Activated T-cell treated with anti-CD3 and anti-CD28 coated beads, Interleukin-2, amount 50 U/mL, for 72 hours (primary cell): ENCODE data around the gene EIF4EBP2. TPM values are rescaled to one million over a fixed set of nuclear protein-coding genes. Genes with fewer than 3 reads are reported as not detected.

Source experiments
- ATAC-seq, 2 donors: fragments of 150-1000 bp; cut with Tn5 transposase; replicated peaks in 1 of 2; 2 replicates each; pipeline ENCODE4 v1.10.0; 2021; ENCODE audit warnings: moderate library complexity in 2 of 2, mild to moderate bottlenecking in 1 of 2
- DNase-seq, 2 donors: peaks; one replicate each; pipeline ENCODE4 v3.0.0; 2021 to 2022; ENCODE audit warnings: mixed read lengths in 1 of 2
- H3K27ac Mint-ChIP-seq: one replicate; pipeline ENCODE4 v1.8.0; 2022; ENCODE audit warnings: mild to moderate bottlenecking, moderate library complexity, mixed read lengths
- H3K27me3 Mint-ChIP-seq: one replicate; pipeline ENCODE4 v1.8.0; 2022; ENCODE audit warnings: low read depth, mixed read lengths
- H3K36me3 Mint-ChIP-seq, 2 donors: one replicate each; pipeline ENCODE4 v1.8.0; 2022; ENCODE audit warnings: mixed read lengths in 2 of 2, mild to moderate bottlenecking in 1 of 2; ENCODE audit not compliant: insufficient read depth in 2 of 2
- H3K4me1 Mint-ChIP-seq: one replicate; pipeline ENCODE4 v1.8.0; 2022; ENCODE audit warnings: low read depth, mixed read lengths
- H3K4me3 Mint-ChIP-seq, 2 donors: one replicate each; pipeline ENCODE4 v1.8.0; 2022; ENCODE audit warnings: mild to moderate bottlenecking in 2 of 2, mixed read lengths in 2 of 2, moderate library complexity in 2 of 2
- H3K9me3 Mint-ChIP-seq, 2 donors: one replicate each; pipeline ENCODE4 v1.8.0; 2022; ENCODE audit warnings: mixed read lengths in 2 of 2
- total RNA-seq, 2 donors: library from RNA; stranded (reverse); gene quantifications; one replicate each; pipeline ENCODE4 v1.2.3, GENCODE V29; 2022

The EIF4EBP2 gene
- total RNA-seq, 2 donors from 2014 or later: 23.6 to 24.3 TPM

GRCh38 chr10:70368774-70369482, 35.0 kb upstream of the EIF4EBP2 start:
- no peaks in the 10 kb centered on the region for H3K27me3 Mint-ChIP-seq

GRCh38 chr10:70369498-70370018, 34.4 kb upstream of the EIF4EBP2 start:
- Mint-ChIP-seq H3K4me1 (peaks cover 7% of the 10 kb centered on the region), H3K27me3 (no peaks in the 10 kb centered on the region), H3K9me3 (no peaks in the 10 kb centered on the region), H3K4me3 (no peak overlapping the region), H3K27ac (no peak overlapping the region), H3K36me3 (peaks cover 0 to 3% of the 10 kb centered on the region in 2 donors)
- ATAC-seq (no peak), DNase-seq (no peak)

More at GRCh38 chr10:70368774-70369482, 35.0 kb upstream of the EIF4EBP2 start:
- Mint-ChIP-seq H3K4me3 (no peak overlapping the region), H3K27ac (no peak overlapping the region), H3K4me1 (peaks cover 12% of the 10 kb centered on the region), H3K36me3 (no peaks in the 10 kb centered on the region), H3K9me3 (no peaks in the 10 kb centered on the region)
- ATAC-seq: no peak
- no peak for DNase-seq

- no peak overlapping the region for H3K4me3 Mint-ChIP-seq
- H3K27ac Mint-ChIP-seq: no peak overlapping the region
- H3K27me3 Mint-ChIP-seq: no peaks in the 10 kb centered on the region
- no peaks in the 10 kb centered on the region for H3K9me3 Mint-ChIP-seq
- H3K36me3 Mint-ChIP-seq: peaks cover 0 to 4% of the 10 kb centered on the region in 2 donors
- ATAC-seq: no peak
- H3K4me1 Mint-ChIP-seq: no peaks in the 10 kb centered on the region
- DNase-seq: no peak
Observed at GRCh38 chr10:70370766-70371165, 33.2 kb upstream of the EIF4EBP2 start.

- Mint-ChIP-seq H3K27me3 (no peaks in the 10 kb centered on the region), H3K4me1 (no peaks in the 10 kb centered on the region), H3K27ac (no peak overlapping the region), H3K4me3 (no peak overlapping the region), H3K9me3 (no peaks in the 10 kb centered on the region), H3K36me3 (peaks cover 0 to 4% of the 10 kb centered on the region in 2 donors)
- ATAC-seq: no peak
- no peak for DNase-seq
Observed at GRCh38 chr10:70371846-70372245, 32.1 kb upstream of the EIF4EBP2 start.

GRCh38 chr10:70374775-70375614, 28.9 kb upstream of the EIF4EBP2 start:
- Mint-ChIP-seq H3K27me3 (no peaks in the 10 kb centered on the region), H3K4me3 (no peak overlapping the region), H3K27ac (no peak overlapping the region), H3K9me3 (no peaks in the 10 kb centered on the region), H3K4me1 (no peaks in the 10 kb centered on the region), H3K36me3 (peaks cover 0 to 4% of the 10 kb centered on the region in 2 donors)
- ATAC-seq (no peak), DNase-seq (no peak)

GRCh38 chr10:70376436-70377378, 27.2 kb upstream of the EIF4EBP2 start:
- ATAC-seq (no peak), DNase-seq (no peak)
- H3K9me3 Mint-ChIP-seq: no peaks in the 10 kb centered on the region
- peaks cover 0 to 4% of the 10 kb centered on the region in 2 donors for H3K36me3 Mint-ChIP-seq
- peaks cover 16% of the 10 kb centered on the region for H3K4me1 Mint-ChIP-seq
- H3K27ac Mint-ChIP-seq: no peak overlapping the region
- H3K27me3 Mint-ChIP-seq: peaks cover 5% of the 10 kb centered on the region
- H3K4me3 Mint-ChIP-seq: no peak overlapping the region

GRCh38 chr10:70378122-70378521, 25.8 kb upstream of the EIF4EBP2 start:
- H3K36me3 Mint-ChIP-seq: peaks cover 0 to 6% of the 10 kb centered on the region in 2 donors
- peaks cover 25% of the 10 kb centered on the region for H3K4me1 Mint-ChIP-seq
- no peak overlapping the region for H3K27ac Mint-ChIP-seq
- H3K4me3 Mint-ChIP-seq: no peak overlapping the region
- no peaks in the 10 kb centered on the region for H3K9me3 Mint-ChIP-seq
- DNase-seq: no peak
- no peak for ATAC-seq
- H3K27me3 Mint-ChIP-seq: peaks cover 5% of the 10 kb centered on the region

GRCh38 chr10:70379581-70380176, 24.3 kb upstream of the EIF4EBP2 start:
- H3K4me1 Mint-ChIP-seq: peaks cover 26% of the 10 kb centered on the region
- H3K27ac Mint-ChIP-seq: no peak overlapping the region
- DNase-seq (no peak), ATAC-seq (no peak)
- H3K9me3 Mint-ChIP-seq: no peaks in the 10 kb centered on the region
- H3K36me3 Mint-ChIP-seq: peaks cover 0 to 2% of the 10 kb centered on the region in 2 donors
- no peak overlapping the region for H3K4me3 Mint-ChIP-seq
- peaks cover 5% of the 10 kb centered on the region for H3K27me3 Mint-ChIP-seq

GRCh38 chr10:70380350-70381135, 23.4 kb upstream of the EIF4EBP2 start:
- Mint-ChIP-seq H3K36me3 (peaks cover 0 to 2% of the 10 kb centered on the region in 2 donors), H3K27ac (no peak overlapping the region), H3K9me3 (no peaks in the 10 kb centered on the region), H3K4me1 (peaks cover 26% of the 10 kb centered on the region), H3K4me3 (peak overlapping the region; percentile 88 to 91), H3K27me3 (peaks cover 5% of the 10 kb centered on the region)
- DNase-seq: no peak
- ATAC-seq: no peak

GRCh38 chr10:70381471-70382421, 22.2 kb upstream of the EIF4EBP2 start:
- Mint-ChIP-seq H3K27me3 (peaks cover 5% of the 10 kb centered on the region), H3K4me1 (peaks cover 27% of the 10 kb centered on the region), H3K36me3 (peaks cover 0 to 2% of the 10 kb centered on the region in 2 donors), H3K4me3 (peak overlapping the region; percentile 88 to 91), H3K27ac (no peak overlapping the region), H3K9me3 (no peaks in the 10 kb centered on the region)
- peak; percentile 54 for ATAC-seq
- peak; percentile 49 to 53 for DNase-seq

- Mint-ChIP-seq H3K36me3 (no peaks in the 10 kb centered on the region), H3K27me3 (peaks cover 30% of the 10 kb centered on the region), H3K27ac (no peak overlapping the region), H3K9me3 (no peaks in the 10 kb centered on the region), H3K4me1 (peaks cover 11% of the 10 kb centered on the region), H3K4me3 (no peak overlapping the region)
- no peak for ATAC-seq
- DNase-seq: no peak
Observed at GRCh38 chr10:70391654-70392053, 12.3 kb upstream of the EIF4EBP2 start.
